Liver (tissue), 9 donors: ENCODE results near the gene CMTM4. TPM values are rescaled to one million over a fixed set of nuclear protein-coding genes. Genes with fewer than 3 reads are reported as not detected.

ENCODE experiments used
- DNase-seq: peaks from one replicate; pipeline ENCODE4 v3.0.0-alpha.2; 2017; ENCODE audit warnings: low spot score
- H3K27ac ChIP-seq, 2 donors: one replicate each; pipeline ENCODE4 v1.7.0; 2013; ENCODE audit warnings: inconsistent platforms in 2 of 2, low read length in 2 of 2, control low read depth in 1 of 2, low read depth in 1 of 2, mild to moderate bottlenecking in 1 of 2
- H3K27me3 ChIP-seq, 4 donors: one replicate each; pipeline versions ENCODE4 v1.6.1 to v1.7.0; 2013; ENCODE audit warnings: low read length in 3 of 4, inconsistent platforms in 1 of 4, mild to moderate bottlenecking in 1 of 4, moderate library complexity in 1 of 4; ENCODE audit not compliant: control insufficient read depth in 4 of 4, insufficient read depth in 4 of 4
- H3K36me3 ChIP-seq, 4 donors: one replicate each; pipeline versions ENCODE4 v1.6.1 to v1.7.0; 2013; ENCODE audit warnings: low read length in 3 of 4, mild to moderate bottlenecking in 3 of 4, low read depth in 1 of 4, moderate library complexity in 1 of 4; ENCODE audit not compliant: control insufficient read depth in 4 of 4, insufficient read depth in 3 of 4
- H3K4me1 ChIP-seq, 4 donors: one replicate each; pipeline versions ENCODE4 v1.6.1 to v1.7.0; 2013; ENCODE audit warnings: low read length in 3 of 4, mild to moderate bottlenecking in 3 of 4, moderate library complexity in 1 of 4; ENCODE audit not compliant: control insufficient read depth in 4 of 4, insufficient read depth in 4 of 4
- H3K4me3 ChIP-seq, 3 donors: one replicate each; pipeline versions ENCODE4 v1.6.1 to v1.7.0; 2013; ENCODE audit warnings: low read length in 3 of 3, control low read depth in 1 of 3, low read depth in 1 of 3, mild to moderate bottlenecking in 1 of 3
- H3K9ac ChIP-seq, 2 donors: one replicate each; pipeline ENCODE4 v1.7.0; 2013; ENCODE audit warnings: low read length in 2 of 2, mild to moderate bottlenecking in 2 of 2, moderate library complexity in 2 of 2, control low read depth in 1 of 2, low read depth in 1 of 2
- H3K9me3 ChIP-seq, 4 donors: one replicate each; pipeline versions ENCODE4 v1.6.1 to v1.7.0; 2013; ENCODE audit warnings: low read length in 3 of 4; ENCODE audit not compliant: control insufficient read depth in 4 of 4
- ATF3 ChIP-seq: IDR thresholded peaks from 2 replicates; pipeline ENCODE4 v1.6.1; 2016; ENCODE audit warnings: antibody characterized with exemption
- CTCF ChIP-seq: fragments of 150-350 bp; IDR thresholded peaks from 2 replicates; pipeline ENCODE4 v1.5.1; 2017; ENCODE audit warnings: improper control_type of control experiment, low read depth, low read length; ENCODE audit not compliant: missing input control
- EGR1 ChIP-seq, 2 donors: IDR thresholded peaks; 2 replicates each; pipeline ENCODE4 v1.6.1; 2016 to 2018; ENCODE audit warnings: antibody characterized with exemption in 2 of 2, low read depth in 2 of 2
- FOXA1 ChIP-seq: IDR thresholded peaks from 2 replicates; pipeline ENCODE4 v1.6.1; 2016; ENCODE audit warnings: antibody characterized with exemption
- FOXA2 ChIP-seq: IDR thresholded peaks from 2 replicates; pipeline ENCODE4 v1.6.1; 2016; ENCODE audit warnings: antibody characterized with exemption
- GABPA ChIP-seq, 2 donors: IDR thresholded peaks in 1 of 2; conservative IDR thresholded peaks in 1 of 2; 2 replicates each; pipeline ENCODE4 v1.6.1; 2016; ENCODE audit warnings: antibody characterized with exemption in 2 of 2, mild to moderate bottlenecking in 1 of 2, moderate library complexity in 1 of 2
- HNF4A ChIP-seq, 2 donors: conservative IDR thresholded peaks; 2 replicates each; pipeline ENCODE4 v1.6.1; 2016; ENCODE audit warnings: antibody characterized with exemption in 2 of 2, mild to moderate bottlenecking in 2 of 2
- HNF4G ChIP-seq: IDR thresholded peaks from 2 replicates; pipeline ENCODE4 v1.6.1; 2016; ENCODE audit warnings: antibody characterized with exemption
- JUND ChIP-seq, 2 donors: IDR thresholded peaks; 2 replicates each; pipeline ENCODE4 v1.6.1; 2016; ENCODE audit warnings: antibody characterized with exemption in 2 of 2
- MAX ChIP-seq: IDR thresholded peaks from 2 replicates; pipeline ENCODE4 v1.6.1; 2016; ENCODE audit warnings: antibody characterized with exemption
- NR2F2 ChIP-seq: IDR thresholded peaks from 2 replicates; pipeline ENCODE4 v1.6.1; 2016; ENCODE audit warnings: antibody characterized with exemption
- RXRA ChIP-seq, 2 donors: IDR thresholded peaks; 2 replicates each; pipeline ENCODE4 v1.6.1; 2017 to 2018; ENCODE audit warnings: antibody characterized with exemption in 2 of 2, mild to moderate bottlenecking in 1 of 2
- SP1 ChIP-seq: IDR thresholded peaks from 2 replicates; pipeline ENCODE4 v1.6.1; 2018; ENCODE audit warnings: antibody characterized with exemption, mild to moderate bottlenecking
- TAF1 ChIP-seq: conservative IDR thresholded peaks from 2 replicates; pipeline ENCODE4 v1.6.1; 2016; ENCODE audit warnings: antibody characterized with exemption, mild to moderate bottlenecking
- YY1 ChIP-seq: IDR thresholded peaks from 2 replicates; pipeline ENCODE4 v1.6.1; 2016; ENCODE audit warnings: antibody characterized with exemption, mild to moderate bottlenecking
- ZBTB33 ChIP-seq: IDR thresholded peaks from 2 replicates; pipeline ENCODE4 v1.6.1; 2016; ENCODE audit warnings: antibody characterized with exemption
- WGBS: extraction: QIAGEN DNeasy Blood & Tissue Kit; methylation state at CpG from one replicate; pipeline ENCODE4 v1.1.7; 2013; 5-methylcytosine and 5-hydroxymethylcytosine counted together
- polyA plus RNA-seq, 2 donors: library from polyadenylated mRNA; stranded (reverse) in 1 of 2; unstranded in 1 of 2; fragments of 200-250 nt in 1 of 2; fragments of >200 nt in 1 of 2; fragmentation: Nextera tagmentation in 1 of 2; extraction: Ambion mirVana in 1 of 2; gene quantifications; one replicate each; pipeline versions ENCODE4 v1.2.1 to v1.2.3, GENCODE V29; 2013 to 2015
- total RNA-seq, 2 donors: library from RNA; depleted of rRNA; stranded (reverse); fragments of >200 nt; gene quantifications; one replicate each; pipeline ENCODE4 v1.2.3, GENCODE V29; 2014
- TF ChIP-seq, protein P1 (sequence below): IDR thresholded peaks from 2 replicates; pipeline ENCODE4 v1.6.1; 2016; ENCODE audit warnings: antibody characterized with exemption, mild to moderate bottlenecking
- donor health status: healthy.
- donor health status: healthy.
- donor health status: healthy.
- donor health status: healthy.
- donor health status: healthy.

The CMTM4 gene
- total and polyA plus RNA-seq, 4 donors: 2.9 to 19.7 (median 6.3) TPM

DNA sequence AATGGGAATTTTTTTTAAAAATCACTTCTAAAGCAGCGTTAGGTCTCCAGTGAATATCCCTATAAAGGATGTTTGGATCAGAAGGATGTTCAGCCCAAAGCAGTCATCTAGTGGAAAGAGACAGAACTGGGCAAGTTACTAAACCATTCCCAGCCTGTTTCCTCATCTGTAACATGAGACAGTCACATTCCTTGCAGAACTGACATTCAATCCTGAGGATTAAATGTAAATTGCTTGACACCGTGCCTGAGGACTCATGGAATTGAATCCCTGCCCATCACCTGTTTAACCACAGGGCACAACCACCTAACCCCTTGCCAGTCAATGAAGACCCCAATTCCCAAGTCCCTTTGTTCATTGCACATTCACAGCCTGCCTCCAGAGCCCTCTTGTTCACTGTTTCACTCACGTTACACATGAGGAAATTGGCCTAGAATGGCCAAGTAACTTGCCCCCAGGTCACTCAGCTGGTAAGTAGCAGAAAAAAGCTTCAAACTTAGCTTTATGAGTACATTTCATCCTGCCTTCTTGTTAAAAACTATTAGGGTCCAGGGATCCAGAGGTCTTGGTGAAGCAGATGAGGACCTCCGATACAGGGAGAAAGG is 115.8 kb downstream of the CMTM4 start:
- H3K4me3 ChIP-seq: no peak overlapping the region
- no peaks in the 10 kb centered on the region for H3K9me3 ChIP-seq
- peaks cover 0 to 9% (median 0%) of the 10 kb centered on the region in 4 donors for H3K27me3 ChIP-seq
- 94% methylated on average over 4 of the region's 4 CpGs for WGBS
- H3K36me3 ChIP-seq: no peaks in the 10 kb centered on the region
- TF ChIP-seq ATF3: no peak
- TF ChIP-seq, protein P1, sequence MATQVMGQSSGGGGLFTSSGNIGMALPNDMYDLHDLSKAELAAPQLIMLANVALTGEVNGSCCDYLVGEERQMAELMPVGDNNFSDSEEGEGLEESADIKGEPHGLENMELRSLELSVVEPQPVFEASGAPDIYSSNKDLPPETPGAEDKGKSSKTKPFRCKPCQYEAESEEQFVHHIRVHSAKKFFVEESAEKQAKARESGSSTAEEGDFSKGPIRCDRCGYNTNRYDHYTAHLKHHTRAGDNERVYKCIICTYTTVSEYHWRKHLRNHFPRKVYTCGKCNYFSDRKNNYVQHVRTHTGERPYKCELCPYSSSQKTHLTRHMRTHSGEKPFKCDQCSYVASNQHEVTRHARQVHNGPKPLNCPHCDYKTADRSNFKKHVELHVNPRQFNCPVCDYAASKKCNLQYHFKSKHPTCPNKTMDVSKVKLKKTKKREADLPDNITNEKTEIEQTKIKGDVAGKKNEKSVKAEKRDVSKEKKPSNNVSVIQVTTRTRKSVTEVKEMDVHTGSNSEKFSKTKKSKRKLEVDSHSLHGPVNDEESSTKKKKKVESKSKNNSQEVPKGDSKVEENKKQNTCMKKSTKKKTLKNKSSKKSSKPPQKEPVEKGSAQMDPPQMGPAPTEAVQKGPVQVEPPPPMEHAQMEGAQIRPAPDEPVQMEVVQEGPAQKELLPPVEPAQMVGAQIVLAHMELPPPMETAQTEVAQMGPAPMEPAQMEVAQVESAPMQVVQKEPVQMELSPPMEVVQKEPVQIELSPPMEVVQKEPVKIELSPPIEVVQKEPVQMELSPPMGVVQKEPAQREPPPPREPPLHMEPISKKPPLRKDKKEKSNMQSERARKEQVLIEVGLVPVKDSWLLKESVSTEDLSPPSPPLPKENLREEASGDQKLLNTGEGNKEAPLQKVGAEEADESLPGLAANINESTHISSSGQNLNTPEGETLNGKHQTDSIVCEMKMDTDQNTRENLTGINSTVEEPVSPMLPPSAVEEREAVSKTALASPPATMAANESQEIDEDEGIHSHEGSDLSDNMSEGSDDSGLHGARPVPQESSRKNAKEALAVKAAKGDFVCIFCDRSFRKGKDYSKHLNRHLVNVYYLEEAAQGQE: no peak
- no peak for TF ChIP-seq FOXA2
- TF ChIP-seq HNF4G: no peak
- no peak for TF ChIP-seq ZBTB33
- TF ChIP-seq GABPA (IDR thresholded peaks at IDR 0.05 in 1 of 2, conservative IDR thresholded peaks at IDR 0.05 in 1 of 2): no peak
- TF ChIP-seq TAF1: no peak
- no peak for TF ChIP-seq EGR1 (IDR thresholded peaks at IDR 0.05; ENCODE audit: low read depth in 2 of 2)
- no peak for TF ChIP-seq HNF4A (conservative IDR thresholded peaks at IDR 0.05)
- no peak for TF ChIP-seq JUND (IDR thresholded peaks at IDR 0.05)
- TF ChIP-seq MAX: no peak
- TF ChIP-seq NR2F2: no peak
- no peak for TF ChIP-seq YY1
- no peak for TF ChIP-seq SP1
- no peak for TF ChIP-seq CTCF
- no peak for TF ChIP-seq FOXA1
- no peak for TF ChIP-seq RXRA (IDR thresholded peaks at IDR 0.05)
- peaks cover 4 to 12% (median 5%) of the 10 kb centered on the region in 4 donors for H3K4me1 ChIP-seq
- DNase-seq: no peak
- H3K27ac ChIP-seq: no peak overlapping the region
- H3K9ac ChIP-seq: no peak overlapping the region
